SK-N-SH treated with all-trans-retinoic acid at 6 μM for 48 hours (cell line): ENCODE results near the gene CLSTN2.

Experiments
- ATAC-seq: fragments of 200-7000 bp; cut with Tn5 transposase; 3 replicates; pipeline ENCODE4 v1.9.1; 2020; ENCODE audit warnings: mild to moderate bottlenecking, moderate library complexity
- BACH2 ChIP-seq: fragments of 250-450 bp; sonication (Bioruptor Pico); IDR thresholded peaks from 2 replicates; pipeline ENCODE4 v1.9.0; 2021; ENCODE audit warnings: mild to moderate bottlenecking, borderline replicate concordance
- CSDC2 ChIP-seq: fragments of 250-450 bp; sonication (Bioruptor Pico); IDR thresholded peaks from 2 replicates; pipeline ENCODE4 v1.5.0; 2020; ENCODE audit warnings: mild to moderate bottlenecking, moderate library complexity
- ESRRG ChIP-seq: fragments of 250-450 bp; sonication (Bioruptor Pico); IDR thresholded peaks from 2 replicates; pipeline ENCODE4 v1.6.1; 2021; ENCODE audit warnings: mild to moderate bottlenecking
- GLIS3 ChIP-seq: fragments of 250-450 bp; sonication (Bioruptor Pico); IDR thresholded peaks from 2 replicates; pipeline ENCODE4 v1.5.0; 2020; ENCODE audit warnings: mild to moderate bottlenecking, moderate library complexity
- OSR1 ChIP-seq: fragments of 250-450 bp; sonication (Bioruptor Pico); IDR thresholded peaks from 2 replicates; pipeline ENCODE4 v1.8.0; 2022; ENCODE audit warnings: moderate library complexity, mild to moderate bottlenecking, inconsistent platforms
- POU6F1 ChIP-seq: fragments of 250-450 bp; sonication (Bioruptor Pico); IDR thresholded peaks from 2 replicates; pipeline ENCODE4 v1.8.0; 2021; ENCODE audit warnings: low read depth, mild to moderate bottlenecking, moderate library complexity, borderline replicate concordance
- RARB ChIP-seq: fragments of 250-450 bp; sonication (Bioruptor Pico); IDR thresholded peaks from 2 replicates; pipeline ENCODE4 v1.8.0; 2021; ENCODE audit warnings: mild to moderate bottlenecking, moderate library complexity
- SNAI2 ChIP-seq: fragments of 250-450 bp; sonication (Bioruptor Pico); IDR thresholded peaks from 2 replicates; pipeline ENCODE4 v1.5.0; 2020; ENCODE audit warnings: mild to moderate bottlenecking, moderate library complexity
- TCF4 ChIP-seq: fragments of 250-450 bp; sonication (Bioruptor Pico); IDR thresholded peaks from 2 replicates; pipeline ENCODE4 v1.8.0; 2021; ENCODE audit warnings: mild to moderate bottlenecking, moderate library complexity, borderline replicate concordance
- TOX ChIP-seq: fragments of 250-450 bp; sonication (Bioruptor Pico); IDR thresholded peaks from 2 replicates; pipeline ENCODE4 v1.8.0; 2021; ENCODE audit warnings: mild to moderate bottlenecking, moderate library complexity, borderline replicate concordance
- ZC3H10 ChIP-seq: fragments of 250-450 bp; sonication (Bioruptor Pico); IDR thresholded peaks from 2 replicates; pipeline ENCODE4 v1.5.1; 2021; ENCODE audit warnings: mild to moderate bottlenecking, moderate library complexity
- ZFP3 ChIP-seq: fragments of 250-450 bp; sonication (Bioruptor Pico); IDR thresholded peaks from 2 replicates; pipeline ENCODE4 v1.5.0; 2020; ENCODE audit warnings: mild to moderate bottlenecking, moderate library complexity
- ZFP30 ChIP-seq: fragments of 450-650 bp; formaldehyde crosslinking; IDR thresholded peaks from 2 replicates; pipeline ENCODE4 v1.5.0; 2022; ENCODE audit warnings: mild to moderate bottlenecking, moderate library complexity
- ZNF565 ChIP-seq: fragments of 450-650 bp; formaldehyde crosslinking; conservative IDR thresholded peaks from 2 replicates; pipeline ENCODE4 v1.5.0; 2020; ENCODE audit warnings: low read depth, mild to moderate bottlenecking, moderate library complexity
- ZNF8 ChIP-seq: fragments of 450-650 bp; formaldehyde crosslinking; IDR thresholded peaks from 2 replicates; pipeline ENCODE4 v1.5.0; 2020; ENCODE audit warnings: mild to moderate bottlenecking, moderate library complexity
- TF ChIP-seq, protein P1 (sequence below): fragments of 250-450 bp; sonication (Bioruptor Pico); IDR thresholded peaks from 2 replicates; pipeline ENCODE4 v1.5.1; 2020; ENCODE audit warnings: low read depth, mild to moderate bottlenecking, moderate library complexity
- TF ChIP-seq, protein P2 (sequence below): fragments of 250-450 bp; sonication (Bioruptor Pico); IDR thresholded peaks from 2 replicates; pipeline ENCODE4 v1.8.0; 2020; ENCODE audit warnings: mild to moderate bottlenecking, moderate library complexity, borderline replicate concordance
- TF ChIP-seq, protein P3 (sequence below): fragments of 250-450 bp; sonication (Bioruptor Pico); IDR thresholded peaks from 2 replicates; pipeline ENCODE4 v1.5.0; 2020; ENCODE audit warnings: mild to moderate bottlenecking, moderate library complexity
- TF ChIP-seq, protein P4 (sequence below): fragments of 250-450 bp; sonication (Bioruptor Pico); IDR thresholded peaks from 2 replicates; pipeline ENCODE4 v1.5.1; 2021; ENCODE audit warnings: mild to moderate bottlenecking, moderate library complexity

Gene CLSTN2

GRCh38 chr3:140557476-140557875 lies 622.5 kb downstream of the CLSTN2 start:
- ATAC-seq: no peak
- TF ChIP-seq ZNF565 (CRISPR knock-in tag): no peak
- TF ChIP-seq SNAI2 (CRISPR knock-in tag): no peak
- TF ChIP-seq ESRRG (CRISPR knock-in tag): no peak
- TF ChIP-seq, protein P1, sequence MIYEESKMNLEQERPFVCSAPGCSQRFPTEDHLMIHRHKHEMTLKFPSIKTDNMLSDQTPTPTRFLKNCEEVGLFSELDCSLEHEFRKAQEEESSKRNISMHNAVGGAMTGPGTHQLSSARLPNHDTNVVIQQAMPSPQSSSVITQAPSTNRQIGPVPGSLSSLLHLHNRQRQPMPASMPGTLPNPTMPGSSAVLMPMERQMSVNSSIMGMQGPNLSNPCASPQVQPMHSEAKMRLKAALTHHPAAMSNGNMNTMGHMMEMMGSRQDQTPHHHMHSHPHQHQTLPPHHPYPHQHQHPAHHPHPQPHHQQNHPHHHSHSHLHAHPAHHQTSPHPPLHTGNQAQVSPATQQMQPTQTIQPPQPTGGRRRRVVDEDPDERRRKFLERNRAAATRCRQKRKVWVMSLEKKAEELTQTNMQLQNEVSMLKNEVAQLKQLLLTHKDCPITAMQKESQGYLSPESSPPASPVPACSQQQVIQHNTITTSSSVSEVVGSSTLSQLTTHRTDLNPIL: no peak
- TF ChIP-seq, protein P2, sequence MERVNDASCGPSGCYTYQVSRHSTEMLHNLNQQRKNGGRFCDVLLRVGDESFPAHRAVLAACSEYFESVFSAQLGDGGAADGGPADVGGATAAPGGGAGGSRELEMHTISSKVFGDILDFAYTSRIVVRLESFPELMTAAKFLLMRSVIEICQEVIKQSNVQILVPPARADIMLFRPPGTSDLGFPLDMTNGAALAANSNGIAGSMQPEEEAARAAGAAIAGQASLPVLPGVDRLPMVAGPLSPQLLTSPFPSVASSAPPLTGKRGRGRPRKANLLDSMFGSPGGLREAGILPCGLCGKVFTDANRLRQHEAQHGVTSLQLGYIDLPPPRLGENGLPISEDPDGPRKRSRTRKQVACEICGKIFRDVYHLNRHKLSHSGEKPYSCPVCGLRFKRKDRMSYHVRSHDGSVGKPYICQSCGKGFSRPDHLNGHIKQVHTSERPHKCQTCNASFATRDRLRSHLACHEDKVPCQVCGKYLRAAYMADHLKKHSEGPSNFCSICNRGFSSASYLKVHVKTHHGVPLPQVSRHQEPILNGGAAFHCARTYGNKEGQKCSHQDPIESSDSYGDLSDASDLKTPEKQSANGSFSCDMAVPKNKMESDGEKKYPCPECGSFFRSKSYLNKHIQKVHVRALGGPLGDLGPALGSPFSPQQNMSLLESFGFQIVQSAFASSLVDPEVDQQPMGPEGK (CRISPR knock-in tag): no peak
- TF ChIP-seq, protein P3, sequence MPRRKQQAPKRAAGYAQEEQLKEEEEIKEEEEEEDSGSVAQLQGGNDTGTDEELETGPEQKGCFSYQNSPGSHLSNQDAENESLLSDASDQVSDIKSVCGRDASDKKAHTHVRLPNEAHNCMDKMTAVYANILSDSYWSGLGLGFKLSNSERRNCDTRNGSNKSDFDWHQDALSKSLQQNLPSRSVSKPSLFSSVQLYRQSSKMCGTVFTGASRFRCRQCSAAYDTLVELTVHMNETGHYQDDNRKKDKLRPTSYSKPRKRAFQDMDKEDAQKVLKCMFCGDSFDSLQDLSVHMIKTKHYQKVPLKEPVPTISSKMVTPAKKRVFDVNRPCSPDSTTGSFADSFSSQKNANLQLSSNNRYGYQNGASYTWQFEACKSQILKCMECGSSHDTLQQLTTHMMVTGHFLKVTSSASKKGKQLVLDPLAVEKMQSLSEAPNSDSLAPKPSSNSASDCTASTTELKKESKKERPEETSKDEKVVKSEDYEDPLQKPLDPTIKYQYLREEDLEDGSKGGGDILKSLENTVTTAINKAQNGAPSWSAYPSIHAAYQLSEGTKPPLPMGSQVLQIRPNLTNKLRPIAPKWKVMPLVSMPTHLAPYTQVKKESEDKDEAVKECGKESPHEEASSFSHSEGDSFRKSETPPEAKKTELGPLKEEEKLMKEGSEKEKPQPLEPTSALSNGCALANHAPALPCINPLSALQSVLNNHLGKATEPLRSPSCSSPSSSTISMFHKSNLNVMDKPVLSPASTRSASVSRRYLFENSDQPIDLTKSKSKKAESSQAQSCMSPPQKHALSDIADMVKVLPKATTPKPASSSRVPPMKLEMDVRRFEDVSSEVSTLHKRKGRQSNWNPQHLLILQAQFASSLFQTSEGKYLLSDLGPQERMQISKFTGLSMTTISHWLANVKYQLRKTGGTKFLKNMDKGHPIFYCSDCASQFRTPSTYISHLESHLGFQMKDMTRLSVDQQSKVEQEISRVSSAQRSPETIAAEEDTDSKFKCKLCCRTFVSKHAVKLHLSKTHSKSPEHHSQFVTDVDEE (CRISPR knock-in tag): no peak
- TF ChIP-seq TOX (CRISPR knock-in tag): no peak
- TF ChIP-seq, all 23 proteins: peak for 0

DNA sequence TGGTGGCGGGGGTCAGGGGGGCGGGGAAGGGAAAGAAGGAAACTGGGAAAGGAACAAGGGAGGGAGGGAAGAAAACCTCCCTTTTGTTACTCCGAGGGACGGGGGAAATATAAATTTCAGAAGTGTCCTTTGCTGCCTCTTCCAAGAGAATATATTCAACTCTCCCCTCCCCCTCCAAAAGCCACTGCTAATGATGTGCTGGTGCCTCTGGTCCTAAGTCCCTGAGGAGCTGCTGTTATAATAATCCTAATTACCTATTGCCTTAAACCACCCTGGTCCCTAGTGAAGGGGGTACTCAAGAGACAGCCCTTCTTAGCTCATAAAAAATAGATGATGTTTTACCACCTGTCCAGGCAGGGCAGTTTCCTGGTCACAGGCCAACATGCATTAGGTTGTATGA lies 624.6 kb downstream of the CLSTN2 start:
- TF ChIP-seq SNAI2 (CRISPR knock-in tag) (no peak), POU6F1 (CRISPR knock-in tag) (no peak), RARB (CRISPR knock-in tag) (no peak), OSR1 (CRISPR knock-in tag) (no peak), CSDC2 (CRISPR knock-in tag) (no peak), ESRRG (CRISPR knock-in tag) (no peak), BACH2 (CRISPR knock-in tag) (no peak), ZFP30 (CRISPR knock-in tag) (no peak)
- TF ChIP-seq, protein P2 (CRISPR knock-in tag): no peak
- TF ChIP-seq, protein P4, sequence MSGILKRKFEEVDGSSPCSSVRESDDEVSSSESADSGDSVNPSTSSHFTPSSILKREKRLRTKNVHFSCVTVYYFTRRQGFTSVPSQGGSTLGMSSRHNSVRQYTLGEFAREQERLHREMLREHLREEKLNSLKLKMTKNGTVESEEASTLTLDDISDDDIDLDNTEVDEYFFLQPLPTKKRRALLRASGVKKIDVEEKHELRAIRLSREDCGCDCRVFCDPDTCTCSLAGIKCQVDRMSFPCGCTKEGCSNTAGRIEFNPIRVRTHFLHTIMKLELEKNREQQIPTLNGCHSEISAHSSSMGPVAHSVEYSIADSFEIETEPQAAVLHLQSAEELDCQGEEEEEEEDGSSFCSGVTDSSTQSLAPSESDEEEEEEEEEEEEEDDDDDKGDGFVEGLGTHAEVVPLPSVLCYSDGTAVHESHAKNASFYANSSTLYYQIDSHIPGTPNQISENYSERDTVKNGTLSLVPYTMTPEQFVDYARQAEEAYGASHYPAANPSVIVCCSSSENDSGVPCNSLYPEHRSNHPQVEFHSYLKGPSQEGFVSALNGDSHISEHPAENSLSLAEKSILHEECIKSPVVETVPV (CRISPR knock-in tag): no peak
- TF ChIP-seq, protein P1: no peak
- ATAC-seq: no peak

DNA sequence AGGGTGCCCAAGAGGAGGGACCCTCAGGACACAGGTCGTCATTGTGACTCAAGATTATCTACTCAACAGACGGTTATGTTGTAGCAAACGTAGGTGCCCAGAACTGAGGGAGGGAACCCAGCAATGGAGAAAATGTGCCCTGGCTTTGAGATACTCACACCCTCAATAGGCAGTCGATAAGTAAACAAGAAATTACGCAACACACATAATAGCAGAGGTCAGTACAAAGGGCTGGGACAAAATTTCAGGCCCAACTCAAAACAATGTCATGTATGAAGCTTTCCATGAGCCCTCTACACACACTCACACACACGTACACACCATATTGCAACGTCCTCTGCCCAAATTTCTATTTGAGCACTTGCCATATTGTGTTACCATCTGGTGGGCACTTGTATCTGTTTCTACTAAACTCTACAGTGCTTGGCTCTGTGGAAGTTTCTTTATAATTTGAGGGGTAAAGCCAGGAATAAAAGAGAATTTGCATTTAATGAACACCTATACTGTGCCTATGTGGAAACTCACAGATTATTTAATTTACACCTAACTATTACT lies 628.3 kb downstream of the CLSTN2 start:
- TF ChIP-seq GLIS3 (CRISPR knock-in tag) (no peak), TOX (CRISPR knock-in tag) (no peak), ZC3H10 (no peak), TCF4 (no peak), ZNF8 (CRISPR knock-in tag) (no peak), ZFP3 (CRISPR knock-in tag) (no peak)
- TF ChIP-seq, protein P2 (CRISPR knock-in tag): no peak
- ATAC-seq: no peak
